ENCODE data around the gene C5orf58. TPM values are rescaled to one million over a fixed set of nuclear protein-coding genes. Genes with fewer than 3 reads are reported as not detected.

C5orf58 gene
- total RNA-seq, 1 donor from 2014 or later, result not detected

- intact Hi-C loops (cut with micrococcal nuclease), result loop anchor here (1.0 to 10.0 kb wide), 11 partner anchors 10 to 1897 kb away; partner anchors contain the start of genes DOCK2, LCP2, NPM1 and SPDL1
Measured at GRCh38 chr5:170277867-170278281, 45.1 kb downstream of the C5orf58 start.

- intact Hi-C loops (cut with micrococcal nuclease), result loop anchor here (1.0 to 10.0 kb wide), 12 partner anchors 8 to 1896 kb away; partner anchors contain the start of genes DOCK2, LCP2, NPM1 and SPDL1
Measured at GRCh38 chr5:170278611-170279458, 46.0 kb downstream of the C5orf58 start.

GRCh38 chr5:170279459-170279817 lies 46.7 kb downstream of the C5orf58 start:
- intact Hi-C loops (cut with micrococcal nuclease), result loop anchor here (1.0 to 10.0 kb wide), 7 partner anchors 8 to 1895 kb away; partner anchors contain the start of genes DOCK2, NPM1 and SPDL1

- intact Hi-C loops (cut with micrococcal nuclease), result no loop called here
Measured at GRCh38 chr5:170280011-170280493, 47.3 kb downstream of the C5orf58 start.

GRCh38 chr5:170283296-170283695 lies 50.5 kb downstream of the C5orf58 start:
- intact Hi-C loops (cut with micrococcal nuclease), result no loop called here

- intact Hi-C loops (cut with micrococcal nuclease), result no loop called here
Measured at GRCh38 chr5:170284231-170284630, 51.4 kb downstream of the C5orf58 start.

GRCh38 chr5:170285181-170285580 lies 52.4 kb downstream of the C5orf58 start:
- intact Hi-C loops (cut with micrococcal nuclease), result no loop called here

GRCh38 chr5:170286386-170286925 lies 53.7 kb downstream of the C5orf58 start:
- intact Hi-C loops (cut with micrococcal nuclease), result no loop called here

GRCh38 chr5:170287532-170287931 lies 54.7 kb downstream of the C5orf58 start:
- intact Hi-C loops (cut with micrococcal nuclease), result loop anchor here (1.0 kb wide), 1 partner anchor 8 kb away; no protein-coding TSS in a partner anchor

- intact Hi-C loops (cut with micrococcal nuclease), result no loop called here
Measured at GRCh38 chr5:170288151-170288550, 55.4 kb downstream of the C5orf58 start.

- intact Hi-C loops (cut with micrococcal nuclease), result no loop called here
Measured at GRCh38 chr5:170288551-170288950, 55.8 kb downstream of the C5orf58 start.

GRCh38 chr5:170289121-170289520 lies 56.3 kb downstream of the C5orf58 start:
- intact Hi-C loops (cut with micrococcal nuclease), result no loop called here

GRCh38 chr5:170289764-170290163 lies 57.0 kb downstream of the C5orf58 start:
- intact Hi-C loops (cut with micrococcal nuclease), result loop anchor here (10.0 kb wide), 1 partner anchor 1715 kb away; the partner anchor contains the start of gene PANK3

- intact Hi-C loops (cut with micrococcal nuclease), result loop anchor here (10.0 kb wide), 1 partner anchor 1716 kb away; the partner anchor contains the start of gene PANK3
Measured at GRCh38 chr5:170290498-170290897, 57.7 kb downstream of the C5orf58 start.

GRCh38 chr5:170292179-170293104 lies 59.7 kb downstream of the C5orf58 start:
- intact Hi-C loops (cut with micrococcal nuclease), result loop anchor here (1.0 to 10.0 kb wide), 3 partner anchors 11 to 1718 kb away; partner anchors contain the start of gene PANK3

GRCh38 chr5:170293273-170293672 lies 60.5 kb downstream of the C5orf58 start:
- intact Hi-C loops (cut with micrococcal nuclease), result loop anchor here (1.0 to 10.0 kb wide), 3 partner anchors 10 to 1718 kb away; partner anchors contain the start of gene PANK3

- intact Hi-C loops (cut with micrococcal nuclease), result loop anchor here (10.0 kb wide), 1 partner anchor 1719 kb away; the partner anchor contains the start of gene PANK3
Measured at GRCh38 chr5:170294057-170294456, 61.3 kb downstream of the C5orf58 start.

- intact Hi-C loops (cut with micrococcal nuclease), result loop anchor here (10.0 kb wide), 1 partner anchor 1720 kb away; the partner anchor contains the start of gene PANK3
Measured at GRCh38 chr5:170294556-170294955, 61.8 kb downstream of the C5orf58 start.
